GM21390 (cell line): ENCODE results near the gene RDX.
"Not testable (repeated sequence)": the region's sequence is repeated elsewhere in the genome, so short reads cannot be mapped to it uniquely, and the experiment has no call there.

Source experiments
- ATAC-seq: cut with Tn5 transposase; IDR thresholded peaks from one replicate; pipeline ENCODE4 v1.9.1; 2021; ENCODE audit not compliant: unreplicated experiment

The RDX gene

GRCh38 chr11:110296226-110297075 lies at the start of gene RDX:
TSS of gene RDX (minus strand) at chr11:110296614. CDS start at chr11:110279692, 16,922 bp downstream.
- peak; percentile 77 for ATAC-seq

DNA sequence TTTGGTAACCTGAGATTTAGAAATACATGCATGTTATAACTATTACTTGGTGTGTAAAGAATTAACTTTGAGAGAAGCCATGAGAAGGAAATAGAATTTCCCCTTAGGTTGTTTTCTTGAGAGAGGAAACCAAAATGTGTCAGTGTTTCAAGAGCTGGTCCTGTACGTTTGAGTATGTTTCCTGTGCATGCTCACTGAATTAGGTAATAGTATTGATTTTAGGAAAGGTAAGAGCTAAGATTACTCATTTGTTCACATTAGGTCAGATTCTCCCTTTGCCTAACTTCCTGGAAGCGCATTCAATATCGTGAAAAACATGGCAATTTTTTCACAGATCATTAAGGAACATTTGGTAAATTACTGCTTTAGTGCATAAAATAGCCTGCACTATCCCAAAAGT lies 49.3 kb upstream of the RDX start:
- peak; percentile 39 for ATAC-seq

DNA sequence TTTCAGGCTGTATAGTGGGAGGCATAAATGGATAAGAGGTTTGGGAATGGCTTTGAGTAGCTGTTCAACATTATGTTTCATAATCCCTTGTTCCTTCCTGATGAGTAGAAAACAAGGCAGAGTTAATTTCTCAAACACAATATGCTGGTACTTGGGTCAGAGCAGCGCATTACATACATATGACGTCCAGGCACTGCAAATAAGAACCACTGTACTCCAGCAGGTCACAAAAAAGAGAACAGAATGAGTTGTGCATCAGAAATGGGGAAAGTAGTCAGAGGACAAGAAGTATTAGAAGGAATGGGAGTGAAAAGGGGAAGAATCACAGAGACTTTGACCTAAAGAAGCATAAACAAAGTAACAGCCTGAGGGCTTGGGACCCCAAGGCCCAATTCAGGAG lies 44.0 kb upstream of the RDX start:
- no peak for ATAC-seq

- ATAC-seq, result no peak
Observed at GRCh38 chr11:110339456-110340250, 43.2 kb upstream of the RDX start.

GRCh38 chr11:110338684-110339083 lies 42.3 kb upstream of the RDX start:
- ATAC-seq, result peak; percentile 56

GRCh38 chr11:110337570-110338193 lies 41.3 kb upstream of the RDX start:
- ATAC-seq, result no peak

DNA sequence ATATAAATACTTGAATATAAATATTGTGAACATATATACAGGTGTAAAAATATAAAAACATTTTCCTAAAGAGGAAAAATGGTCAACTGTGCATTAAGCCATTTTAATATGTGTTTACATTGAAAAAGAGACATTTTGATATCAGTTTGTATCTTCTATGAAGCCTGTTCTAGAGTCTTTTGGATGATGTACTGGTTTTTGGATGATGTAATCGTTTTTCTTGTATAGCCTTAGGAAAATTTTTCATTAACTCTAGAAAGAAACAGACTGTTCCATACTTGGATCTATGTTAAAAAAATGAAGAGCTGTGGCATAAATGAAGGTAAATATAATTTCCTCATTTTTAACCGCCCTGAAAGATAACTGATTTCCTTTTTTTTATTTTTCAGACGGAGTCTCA lies 39.6 kb upstream of the RDX start:
- ATAC-seq, result no peak

- ATAC-seq, result no peak
Observed at GRCh38 chr11:110335358-110335757, 38.9 kb upstream of the RDX start.

DNA sequence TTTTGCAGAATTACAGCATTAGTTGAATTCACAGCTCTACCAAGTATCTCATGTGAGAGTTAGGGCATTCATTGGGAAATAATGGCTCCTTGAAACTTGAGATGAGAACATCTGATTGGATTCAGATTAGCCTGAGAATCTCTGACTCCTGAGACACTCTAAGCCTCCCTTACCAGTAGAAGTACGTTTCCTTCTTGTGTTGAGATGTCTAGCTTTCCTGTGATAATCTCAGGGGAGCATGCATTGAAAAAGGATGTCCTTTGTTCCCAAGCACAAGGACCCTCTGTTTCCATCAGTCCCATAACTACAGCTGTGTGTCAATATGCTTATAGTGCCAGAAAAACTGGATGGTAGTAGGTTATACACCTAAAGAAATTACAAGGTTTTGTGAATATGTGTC lies 35.2 kb upstream of the RDX start:
- ATAC-seq, result no peak

DNA sequence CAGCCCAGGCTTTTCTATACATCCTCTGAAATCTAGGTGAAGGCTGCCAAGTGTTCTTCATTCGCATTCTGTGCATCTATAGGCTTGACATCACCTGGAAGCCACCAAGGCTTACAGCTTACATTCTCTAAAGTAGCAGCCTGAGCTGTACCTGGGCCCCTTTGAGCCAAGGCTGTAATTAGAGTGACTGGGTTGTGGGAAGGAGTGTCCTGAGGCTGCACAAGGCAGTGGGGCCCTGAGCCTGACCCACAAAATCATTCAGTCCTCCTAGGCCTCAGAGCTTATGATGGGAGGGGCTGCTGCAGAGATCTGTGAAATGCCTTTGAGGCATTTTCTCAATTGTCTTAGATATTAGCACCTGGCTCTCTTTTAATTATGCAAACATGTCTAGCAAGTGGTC lies 33.0 kb upstream of the RDX start:
- ATAC-seq, result no peak

DNA sequence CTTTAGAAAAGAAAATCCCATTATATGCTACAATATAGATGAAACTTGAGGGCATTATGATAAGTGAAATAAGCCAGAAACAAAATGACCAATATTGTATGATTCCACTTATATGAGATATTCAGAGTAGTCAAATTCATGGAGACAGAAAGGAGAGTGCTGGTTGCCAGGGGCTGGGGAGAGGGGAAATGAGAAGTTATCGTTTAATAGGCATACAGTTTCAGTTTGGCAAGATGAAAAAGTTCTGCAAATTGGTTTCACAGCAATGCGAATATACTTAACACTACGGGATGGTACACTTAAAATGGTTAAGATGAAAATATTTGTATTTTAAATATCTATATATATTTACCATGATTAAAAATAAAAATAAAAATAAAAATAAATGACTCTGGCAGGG lies 31.1 kb upstream of the RDX start:
- ATAC-seq, result no peak

DNA sequence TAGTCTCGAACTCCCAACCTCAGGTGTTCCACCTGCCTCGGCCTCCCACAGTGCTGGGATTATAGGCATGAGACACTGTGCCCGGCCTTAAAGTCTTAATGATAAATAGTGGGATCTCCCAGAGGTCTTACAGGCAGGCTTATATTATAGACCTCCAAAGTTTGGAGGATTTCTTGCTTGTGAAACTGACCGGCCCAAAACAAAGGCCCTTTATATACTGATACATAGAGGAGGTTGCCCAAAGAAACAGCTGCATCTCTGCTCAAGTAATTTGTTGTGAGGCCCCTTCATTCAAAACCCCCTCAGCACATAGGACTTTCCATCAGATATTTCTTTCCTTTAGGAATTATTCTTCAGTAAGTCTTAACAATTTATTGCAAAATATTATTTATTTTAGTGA lies 27.4 kb upstream of the RDX start:
- ATAC-seq, result no peak

DNA sequence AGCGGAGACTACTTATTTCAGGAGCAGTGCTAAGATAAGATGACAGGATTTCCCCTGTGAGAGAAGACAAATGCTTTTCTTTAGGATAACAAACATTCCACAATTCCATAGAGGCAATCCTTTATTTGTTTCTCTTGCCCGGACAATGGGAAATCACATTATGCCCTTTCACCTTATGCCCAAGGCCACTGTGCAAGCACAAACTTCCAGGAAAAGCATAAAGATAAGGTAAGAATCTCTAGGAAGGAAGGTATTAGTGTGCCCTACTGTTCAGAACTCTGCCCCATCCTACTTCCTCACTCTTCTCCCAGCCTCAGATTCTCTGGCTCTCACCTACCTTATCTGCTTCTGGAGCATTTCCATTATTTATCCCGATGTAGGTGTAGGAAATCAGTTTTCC lies 23.1 kb upstream of the RDX start:
- no peak for ATAC-seq

GRCh38 chr11:110318638-110319404 lies 22.4 kb upstream of the RDX start:
- ATAC-seq, result no peak

- ATAC-seq, result no peak
Observed at GRCh38 chr11:110317516-110317932, 21.1 kb upstream of the RDX start.

DNA sequence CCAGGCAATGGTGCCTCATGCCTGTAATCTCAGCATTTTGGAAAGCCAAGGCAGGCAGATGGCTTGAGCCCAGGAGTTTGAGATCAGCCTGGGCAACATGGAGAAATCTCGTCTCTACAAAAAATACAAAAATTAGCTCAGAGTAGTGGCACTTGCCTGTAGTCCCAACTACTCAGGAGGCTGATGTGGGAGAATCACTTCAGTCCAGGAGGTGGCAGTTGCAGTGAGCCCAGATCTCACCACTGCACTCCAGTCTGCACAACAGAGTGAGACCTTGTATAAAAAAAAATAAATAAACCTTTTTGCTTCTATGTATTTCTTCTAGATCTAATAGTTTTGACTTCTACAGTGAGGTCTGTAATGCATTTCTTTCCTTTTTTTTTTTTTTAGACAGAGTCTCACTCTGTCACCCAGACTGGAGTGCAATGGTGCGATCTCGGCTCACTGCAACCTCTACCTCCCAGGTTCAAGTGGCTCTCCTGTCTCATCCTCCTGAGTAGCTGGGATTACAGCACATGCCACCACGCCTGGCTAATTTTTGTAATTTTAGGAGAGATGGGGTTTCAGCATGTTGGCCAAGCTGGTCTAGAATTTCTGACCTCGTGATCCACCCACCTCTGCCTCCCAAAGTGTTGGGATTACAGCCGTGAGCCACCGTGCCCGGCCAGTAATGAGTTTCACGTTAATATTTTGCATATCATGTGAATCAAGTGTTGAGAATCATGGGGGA lies 18.1 kb upstream of the RDX start:
- no peak for ATAC-seq

GRCh38 chr11:110312670-110313069 lies 16.3 kb upstream of the RDX start:
- no peak for ATAC-seq

GRCh38 chr11:110311783-110312579 lies 15.6 kb upstream of the RDX start:
- no peak for ATAC-seq

GRCh38 chr11:110308071-110308470 lies 11.7 kb upstream of the RDX start:
- no peak for ATAC-seq

DNA sequence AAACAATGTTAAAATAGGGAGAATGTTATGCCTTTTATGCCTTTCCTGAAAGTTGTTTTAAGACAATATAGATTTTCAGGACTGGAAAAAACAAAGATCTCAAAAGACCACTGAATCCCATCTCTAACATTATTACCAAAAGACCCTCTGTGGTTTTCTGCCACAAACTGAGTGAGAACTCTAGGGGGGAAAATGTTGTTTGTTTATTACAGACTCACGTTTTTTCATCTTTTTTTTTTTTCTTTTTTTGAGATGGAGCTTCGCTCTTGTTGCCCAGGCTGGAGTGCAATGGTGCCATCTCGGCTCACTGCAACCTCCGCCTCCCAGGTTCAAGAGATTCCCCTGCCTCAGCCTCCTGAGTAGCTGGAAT lies 9.6 kb upstream of the RDX start:
- ATAC-seq, result not testable (repeated sequence)
